Astrocyte (in vitro differentiated cells and primary cell): Measurements from ENCODE around the gene CCDC57.

Experiments
- EZH2 ChIP-seq: IDR thresholded peaks from 2 replicates; pipeline ENCODE4 v1.6.1; 2012; ENCODE audit warnings: mild to moderate bottlenecking, low read length, inconsistent platforms; ENCODE audit not compliant: insufficient read depth
- TF ChIP-seq, protein P1 (sequence below): IDR thresholded peaks from 2 replicates; pipeline ENCODE4 v1.5.1; 2011; ENCODE audit warnings: low read depth, mild to moderate bottlenecking, inconsistent platforms, low read length, moderate library complexity; ENCODE audit not compliant: insufficient read depth

GRCh38 chr17:82255402-82255972 is 42.8 kb upstream of the CCDC57 start:
- TF ChIP-seq EZH2: no peak
- TF ChIP-seq, protein P1, sequence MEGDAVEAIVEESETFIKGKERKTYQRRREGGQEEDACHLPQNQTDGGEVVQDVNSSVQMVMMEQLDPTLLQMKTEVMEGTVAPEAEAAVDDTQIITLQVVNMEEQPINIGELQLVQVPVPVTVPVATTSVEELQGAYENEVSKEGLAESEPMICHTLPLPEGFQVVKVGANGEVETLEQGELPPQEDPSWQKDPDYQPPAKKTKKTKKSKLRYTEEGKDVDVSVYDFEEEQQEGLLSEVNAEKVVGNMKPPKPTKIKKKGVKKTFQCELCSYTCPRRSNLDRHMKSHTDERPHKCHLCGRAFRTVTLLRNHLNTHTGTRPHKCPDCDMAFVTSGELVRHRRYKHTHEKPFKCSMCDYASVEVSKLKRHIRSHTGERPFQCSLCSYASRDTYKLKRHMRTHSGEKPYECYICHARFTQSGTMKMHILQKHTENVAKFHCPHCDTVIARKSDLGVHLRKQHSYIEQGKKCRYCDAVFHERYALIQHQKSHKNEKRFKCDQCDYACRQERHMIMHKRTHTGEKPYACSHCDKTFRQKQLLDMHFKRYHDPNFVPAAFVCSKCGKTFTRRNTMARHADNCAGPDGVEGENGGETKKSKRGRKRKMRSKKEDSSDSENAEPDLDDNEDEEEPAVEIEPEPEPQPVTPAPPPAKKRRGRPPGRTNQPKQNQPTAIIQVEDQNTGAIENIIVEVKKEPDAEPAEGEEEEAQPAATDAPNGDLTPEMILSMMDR: no peak
